Skin of body (tissue), 2 donors: ENCODE measurements around the gene ZMYM2. TPM values are rescaled to one million over a fixed set of nuclear protein-coding genes. Genes with fewer than 3 reads are reported as not detected.

Source experiments
- DNase-seq: peaks from one replicate; lab custom pipeline; 2025; lab: John Stamatoyannopoulos, UW
- total RNA-seq: library from RNA; depleted of rRNA; stranded (reverse); fragments of >200 nt; gene quantifications from one replicate; pipeline ENCODE4 v1.2.3, GENCODE V29; 2014

The ZMYM2 gene
- total RNA-seq, 1 donor from 2014 or later, result 109 TPM

DNA sequence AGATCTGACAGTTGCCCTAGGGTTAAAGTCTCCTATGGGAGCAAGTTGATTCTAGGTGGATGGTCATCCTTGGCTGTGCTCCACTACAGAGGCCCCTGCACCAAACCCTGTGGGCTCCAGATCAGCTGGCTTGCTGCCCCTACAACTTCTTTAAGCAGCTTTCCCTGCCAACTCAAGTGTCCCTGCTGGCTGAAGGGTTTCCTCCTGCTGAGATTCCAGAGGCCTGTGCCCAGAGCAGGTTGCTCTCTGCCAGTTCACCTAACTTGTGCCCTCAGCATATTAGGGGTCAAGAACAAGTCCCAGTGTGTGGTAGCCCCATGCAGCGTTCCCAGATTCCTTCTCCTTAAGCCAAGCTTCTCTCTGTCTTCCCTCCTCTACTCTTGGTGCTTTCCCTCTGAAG is 85.6 kb downstream of the ZMYM2 start:
- no peak for DNase-seq

DNA sequence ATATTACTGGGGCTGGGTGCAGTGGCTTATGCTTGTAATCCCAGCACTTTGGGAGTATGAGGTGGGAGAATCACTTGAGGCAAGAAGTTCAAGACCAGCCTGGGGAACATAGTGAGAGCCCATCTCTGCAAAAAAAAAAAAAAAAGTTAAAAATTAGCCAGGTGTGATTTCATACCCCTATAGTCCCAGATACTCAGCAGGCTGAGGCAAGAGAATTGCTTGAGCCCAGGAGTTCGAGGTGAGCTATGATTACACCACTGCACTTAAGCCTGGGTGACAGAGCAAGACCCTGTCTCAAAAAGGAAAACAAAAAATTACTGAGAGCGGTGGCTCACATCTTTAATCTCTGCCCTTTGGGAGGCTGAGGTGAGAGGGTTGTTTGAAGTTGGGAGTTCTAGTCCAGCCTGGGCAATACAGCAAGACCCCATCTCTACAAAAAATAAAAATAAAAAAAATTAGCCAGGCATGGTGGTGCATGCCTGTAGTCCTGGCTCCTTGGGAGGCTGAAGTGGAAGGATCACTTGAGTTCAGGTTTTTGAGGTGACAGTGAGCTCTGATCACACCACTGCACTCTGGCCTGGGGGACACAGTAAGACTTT is 87.5 kb downstream of the ZMYM2 start:
- no peak for DNase-seq

DNA sequence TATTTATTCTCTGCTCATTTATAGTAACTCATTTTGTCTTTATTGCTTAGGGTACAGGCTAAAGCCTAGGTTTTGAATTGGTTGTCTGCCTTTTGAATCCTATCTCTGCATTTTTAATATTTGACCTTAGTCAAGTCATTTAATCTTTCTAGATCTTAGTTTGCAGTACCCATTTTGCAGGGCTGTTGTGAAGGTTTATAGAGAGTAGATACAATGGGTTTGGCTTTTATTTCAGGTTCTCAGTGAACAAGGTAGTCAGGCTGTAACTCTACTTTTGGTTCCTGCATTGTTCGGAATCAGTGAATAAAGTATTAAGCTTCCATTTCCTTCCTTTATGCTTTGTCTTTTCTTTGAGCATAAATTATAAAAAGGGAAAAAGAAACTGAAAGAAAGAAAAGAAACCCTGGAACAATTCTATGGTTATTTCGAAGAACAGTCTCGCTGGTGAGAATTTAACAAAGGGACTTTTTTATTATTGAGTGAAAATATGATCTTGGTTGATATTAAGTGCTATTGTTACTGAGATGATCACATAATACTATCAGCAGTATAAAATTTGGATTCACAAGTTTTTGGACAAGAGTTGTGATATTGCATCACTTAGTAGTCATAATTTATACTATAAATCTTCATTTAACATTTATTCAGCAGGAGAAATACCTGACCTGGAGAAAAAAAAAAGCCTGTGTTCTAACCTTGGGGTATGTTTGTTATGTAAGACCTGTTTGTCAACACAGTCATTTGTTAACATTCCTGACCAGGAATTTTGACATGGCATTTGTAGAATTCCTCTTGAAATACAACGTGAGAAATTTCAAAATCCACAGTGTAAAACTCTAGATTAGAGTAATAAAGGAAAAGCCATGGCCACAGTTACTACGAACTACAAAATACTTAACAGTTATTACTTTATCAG is 91.3 kb downstream of the ZMYM2 start:
- no peak for DNase-seq

DNA sequence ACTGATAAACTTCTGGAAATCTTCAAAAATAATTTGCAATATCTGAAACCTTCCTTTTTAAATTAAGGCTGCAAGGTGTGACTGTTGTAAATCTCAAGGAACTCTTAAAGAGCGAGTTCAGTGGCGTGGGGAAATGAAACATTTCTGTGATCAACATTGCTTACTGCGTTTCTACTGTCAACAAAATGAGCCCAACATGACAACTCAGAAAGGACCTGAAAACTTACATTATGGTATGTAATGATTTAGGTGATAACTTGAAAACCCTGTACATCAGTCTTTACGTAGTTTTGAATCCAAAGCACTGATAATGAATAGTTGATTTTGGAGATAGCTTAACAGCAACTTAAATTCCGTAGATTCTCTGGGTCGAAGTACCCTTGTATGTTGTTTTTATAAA is 92.8 kb downstream of the ZMYM2 start:
- DNase-seq, result no peak

DNA sequence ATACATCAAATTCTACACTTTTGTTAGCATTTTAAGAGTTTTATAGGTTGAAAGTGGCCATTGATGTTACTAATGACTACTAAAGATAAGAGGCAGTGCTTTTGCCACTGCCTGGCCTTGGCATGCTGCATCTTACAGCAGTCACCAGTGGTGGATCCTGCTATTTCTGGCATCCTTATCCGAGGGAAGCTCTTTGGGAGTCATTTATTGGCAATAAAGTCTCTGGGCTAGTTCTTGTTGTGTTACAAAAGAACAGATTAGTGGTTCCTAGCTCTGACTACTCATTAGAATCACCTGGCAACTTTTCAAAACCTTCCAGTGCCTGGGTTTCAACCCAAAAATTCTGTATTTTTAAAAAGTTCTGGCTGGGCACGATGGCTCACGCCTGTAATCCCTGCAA is 94.5 kb downstream of the ZMYM2 start:
- no peak for DNase-seq

DNA sequence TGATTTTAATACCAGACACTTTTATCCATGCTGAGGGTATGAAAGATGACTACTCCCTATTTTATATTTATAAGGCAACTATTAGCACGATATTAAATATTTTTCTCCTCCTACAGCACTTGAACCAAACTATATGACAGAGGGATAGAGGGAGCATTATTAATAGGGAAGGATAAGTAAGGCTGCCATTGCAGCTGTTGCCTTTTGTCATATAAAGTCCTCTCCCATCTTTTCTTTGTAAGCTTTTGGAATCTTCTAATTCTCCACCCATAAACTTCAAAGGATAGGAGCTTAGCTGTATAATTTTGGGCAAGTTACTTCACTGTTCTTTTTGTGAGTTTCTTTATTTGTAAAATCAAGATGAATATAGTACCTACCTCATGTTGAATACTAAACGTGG is 95.4 kb downstream of the ZMYM2 start:
- DNase-seq, result no peak

DNA sequence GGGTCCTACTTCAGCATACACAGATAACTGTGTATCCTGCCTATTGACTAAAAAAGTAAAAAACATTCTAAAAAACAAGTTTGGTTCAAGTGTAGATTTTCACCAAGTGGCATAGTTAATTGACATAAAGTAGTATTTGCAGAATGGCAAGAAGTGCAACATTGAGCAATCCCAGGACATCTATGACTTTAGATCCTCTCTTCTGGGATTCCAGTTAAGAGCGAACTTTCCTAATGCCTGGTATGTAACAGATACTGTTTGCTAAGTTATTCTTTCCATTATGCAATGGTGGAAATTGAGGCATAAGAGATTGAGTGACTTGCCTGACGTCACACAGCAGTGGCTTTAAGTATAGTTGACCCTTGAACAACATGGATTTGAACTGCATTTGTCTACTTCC is 96.1 kb downstream of the ZMYM2 start:
- DNase-seq, result no peak

DNA sequence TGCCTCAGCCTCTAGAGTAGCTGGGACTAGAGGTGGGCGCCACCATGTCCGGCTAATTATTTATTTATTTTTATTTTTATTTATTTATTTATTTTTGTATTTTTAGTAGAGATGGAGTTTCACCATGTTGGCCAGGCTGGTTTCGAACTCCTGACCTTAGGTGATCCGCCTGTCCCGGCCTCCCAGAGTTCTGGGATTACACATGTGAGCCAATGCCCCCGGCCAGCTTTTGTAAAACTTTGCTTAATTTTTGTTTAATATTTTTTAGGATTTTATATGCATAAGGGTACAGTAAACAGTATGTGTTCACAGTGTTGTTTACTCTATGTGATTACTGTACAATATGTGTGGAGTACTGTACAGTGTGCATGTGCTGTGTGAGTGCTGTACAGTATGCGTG is 98.7 kb downstream of the ZMYM2 start:
- no peak for DNase-seq

DNA sequence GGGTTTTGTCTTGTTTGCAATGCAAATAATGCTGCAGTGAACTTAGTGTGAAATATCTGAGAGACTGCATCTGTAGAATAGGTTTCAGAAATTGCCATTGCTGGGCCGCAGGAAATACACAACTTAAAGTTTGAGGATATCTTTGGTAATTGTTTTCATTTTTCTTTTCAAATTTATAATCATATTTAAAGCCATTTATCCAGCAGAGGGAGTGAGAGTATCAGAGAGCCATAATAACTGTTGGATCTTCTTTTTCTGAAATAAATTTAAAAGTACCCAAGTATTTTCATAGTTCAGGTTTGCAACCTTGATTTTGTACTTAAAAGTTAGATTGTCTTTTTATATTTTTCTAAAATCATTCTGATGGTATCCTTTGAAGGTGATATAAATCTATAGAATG is 99.4 kb downstream of the ZMYM2 start:
- no peak for DNase-seq

DNA sequence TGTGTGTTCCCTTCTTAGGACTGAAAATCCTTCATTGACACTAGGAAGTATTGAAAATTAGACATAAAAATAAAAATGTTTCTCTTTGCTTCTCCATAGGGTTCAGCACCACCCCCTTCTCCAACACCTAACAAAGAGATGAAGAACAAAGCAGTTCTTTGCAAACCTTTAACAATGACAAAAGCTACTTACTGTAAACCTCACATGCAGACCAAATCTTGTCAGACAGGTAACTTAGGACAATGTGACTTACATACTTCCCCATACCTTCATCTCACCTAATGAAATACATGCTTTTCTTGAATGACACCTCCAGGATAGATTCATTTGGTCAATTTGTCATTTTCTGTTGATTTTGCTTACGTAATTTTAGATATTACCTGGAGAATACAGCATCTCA is 99.9 kb downstream of the ZMYM2 start:
- no peak for DNase-seq

DNA sequence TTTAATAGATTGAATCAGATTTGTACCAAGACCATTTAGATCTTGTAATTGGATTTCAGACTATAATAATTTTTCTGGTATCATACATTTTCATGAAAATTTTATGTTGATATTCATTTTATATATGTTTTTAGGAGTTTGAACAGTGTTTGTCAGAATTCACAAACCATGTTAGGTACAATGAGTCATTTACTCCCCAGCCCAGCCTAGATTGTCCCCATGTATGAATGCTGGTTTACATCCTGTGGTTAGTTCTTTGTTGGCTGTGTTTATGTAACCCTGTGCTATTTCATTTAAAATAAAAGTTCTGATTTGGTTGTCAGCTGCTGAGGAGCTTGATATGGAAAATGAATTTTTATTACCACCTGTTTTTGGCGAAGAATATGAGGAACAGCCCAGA is 105.6 kb downstream of the ZMYM2 start:
- no peak for DNase-seq

DNA sequence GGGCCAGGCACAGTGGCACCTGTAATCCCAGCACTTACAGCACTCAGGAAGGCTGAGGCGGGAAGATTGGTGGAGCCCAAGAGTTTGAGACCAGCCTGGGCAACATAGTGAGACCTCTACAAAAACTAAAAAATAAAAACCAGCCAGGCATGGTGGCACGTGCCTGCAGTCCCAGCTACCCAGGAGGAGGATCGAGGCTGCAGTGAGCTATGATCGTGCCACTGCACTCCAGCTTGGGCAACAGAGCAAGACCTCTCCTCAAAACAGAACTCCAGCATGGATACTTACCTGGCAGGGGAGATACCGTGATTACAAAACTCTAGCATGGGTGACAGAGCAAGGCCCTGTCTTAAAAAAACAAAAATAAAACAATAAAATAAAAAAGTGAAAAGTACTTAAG is 107.0 kb downstream of the ZMYM2 start:
- DNase-seq, result no peak

DNA sequence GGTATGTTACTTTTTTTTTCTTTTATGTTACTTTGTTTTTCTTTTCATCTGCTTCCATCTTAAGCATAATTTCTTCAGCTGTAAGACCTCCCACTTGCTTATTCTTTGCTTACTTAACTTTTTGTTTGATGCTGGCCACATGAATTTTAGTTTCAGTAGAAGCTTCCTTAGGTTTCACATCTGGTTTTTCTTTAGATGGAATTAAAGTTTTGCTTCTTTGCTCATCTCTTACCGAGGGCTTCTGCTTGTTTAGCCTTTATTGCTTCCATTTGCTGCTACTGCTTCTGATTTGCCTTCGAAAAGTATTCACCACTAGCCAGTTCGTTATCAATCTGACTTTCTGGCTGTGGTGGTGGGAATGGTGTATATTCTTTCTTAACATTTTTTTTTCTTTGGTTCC is 111.4 kb downstream of the ZMYM2 start:
- no peak for DNase-seq

DNA sequence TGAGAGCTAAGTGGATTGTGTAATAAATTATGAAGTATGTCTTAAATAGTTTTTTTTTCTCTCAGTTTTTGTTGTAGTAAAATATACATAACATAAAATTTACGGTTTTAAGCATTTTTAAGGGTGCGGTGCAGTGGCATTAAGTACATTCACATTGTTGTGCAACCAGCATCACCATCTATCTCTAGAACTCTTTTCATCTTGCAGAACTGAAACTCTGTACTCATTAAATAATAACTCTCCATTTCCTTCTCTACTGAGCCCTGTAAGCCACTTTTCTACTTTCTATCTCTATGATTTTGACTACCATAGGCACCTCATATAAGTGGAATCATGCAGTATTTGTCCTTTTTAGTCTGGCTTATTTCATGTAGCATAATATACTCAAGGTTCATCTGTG is 115.2 kb downstream of the ZMYM2 start:
- DNase-seq, result no peak

DNA sequence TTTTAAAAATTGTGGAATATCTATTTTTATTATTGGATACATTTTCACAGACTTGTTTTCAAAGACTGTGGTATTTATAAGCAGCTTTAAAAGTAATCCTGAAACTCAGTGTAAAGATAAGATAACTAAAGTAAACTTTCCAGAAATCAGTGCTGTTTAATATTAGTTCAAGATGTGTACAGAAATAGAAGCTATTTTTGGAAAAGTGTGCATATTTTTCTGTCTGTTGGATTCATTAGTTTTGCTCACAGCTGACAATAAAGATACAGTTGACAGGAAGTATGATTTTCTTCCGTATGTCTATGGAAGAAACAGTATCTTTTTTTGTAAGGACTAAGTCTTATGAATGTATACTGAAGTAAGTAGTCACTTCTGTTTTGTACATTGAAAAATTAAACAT is 116.4 kb downstream of the ZMYM2 start:
- no peak for DNase-seq

DNA sequence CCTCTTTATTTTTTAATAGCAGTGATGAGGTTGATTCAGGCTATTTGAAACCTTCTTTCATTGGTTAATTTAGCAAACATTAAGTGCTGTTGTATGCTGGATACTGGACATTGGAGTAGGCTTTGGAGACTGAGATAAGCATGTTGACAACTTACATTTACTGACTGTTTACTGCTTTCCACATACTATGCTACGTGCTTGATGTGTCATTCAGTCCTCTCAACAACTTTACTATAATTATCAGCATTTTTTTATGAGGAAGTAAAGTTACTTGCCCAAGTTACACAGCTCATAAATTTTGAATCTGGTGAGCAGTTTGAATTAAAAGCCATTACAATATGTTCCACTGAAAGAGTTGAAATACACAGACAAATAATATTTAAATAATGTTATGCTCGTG is 118.6 kb downstream of the ZMYM2 start:
- DNase-seq, result no peak

DNA sequence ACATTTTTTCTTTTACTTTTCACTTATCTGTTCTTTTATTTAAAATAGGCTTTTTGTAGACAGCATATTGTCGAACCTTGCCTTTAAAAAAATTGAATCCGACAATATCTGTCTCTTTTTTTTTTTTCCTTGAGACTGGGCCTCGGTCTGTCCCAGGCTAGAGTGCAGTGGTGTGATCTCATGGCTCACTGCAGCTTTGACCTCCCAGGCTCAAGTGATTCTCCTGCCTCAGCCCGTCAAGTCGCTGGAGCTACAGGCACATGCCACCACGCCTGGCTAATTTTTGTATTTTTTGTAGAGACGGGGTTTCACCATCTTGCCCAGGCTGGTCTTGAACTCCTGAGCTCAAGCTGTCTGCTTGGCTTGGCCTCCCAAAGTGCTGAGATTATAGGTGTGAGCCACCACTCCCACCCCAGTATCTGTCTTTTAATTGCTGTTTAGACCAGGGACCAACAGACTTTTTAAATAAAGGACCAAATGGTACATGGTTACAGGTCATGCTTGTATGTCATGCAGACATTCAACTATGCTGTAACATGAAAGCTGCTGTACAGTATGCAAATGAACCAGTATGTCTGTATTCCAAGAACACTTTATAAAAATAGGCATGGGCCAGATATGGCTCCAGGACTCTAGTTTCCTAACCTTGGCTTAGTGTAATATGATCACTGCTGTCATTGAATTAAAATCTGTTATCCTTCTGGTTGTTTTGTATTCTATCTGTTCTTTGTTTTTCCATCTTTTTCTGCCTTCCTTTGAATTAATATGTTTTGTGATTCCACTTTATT is 122.0 kb downstream of the ZMYM2 start:
- no peak for DNase-seq

DNA sequence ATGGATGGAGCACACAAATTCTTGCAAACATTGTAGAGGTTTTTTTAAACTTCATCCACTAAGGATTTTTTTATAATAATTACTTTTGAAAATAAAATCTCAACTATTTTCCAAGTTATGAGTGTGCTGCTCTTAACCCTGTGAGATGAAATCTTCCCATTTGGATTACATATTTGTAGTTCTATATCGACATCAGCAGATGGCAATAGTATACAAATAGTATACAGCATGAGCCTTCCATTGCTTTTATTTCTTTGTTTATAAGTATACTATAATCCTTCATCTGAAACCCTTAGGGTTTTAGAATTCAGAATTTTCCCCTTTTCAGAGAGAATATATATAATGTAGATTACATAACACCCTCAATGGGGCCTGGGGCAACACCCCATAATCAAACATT is 131.8 kb downstream of the ZMYM2 start:
- no peak for DNase-seq

DNA sequence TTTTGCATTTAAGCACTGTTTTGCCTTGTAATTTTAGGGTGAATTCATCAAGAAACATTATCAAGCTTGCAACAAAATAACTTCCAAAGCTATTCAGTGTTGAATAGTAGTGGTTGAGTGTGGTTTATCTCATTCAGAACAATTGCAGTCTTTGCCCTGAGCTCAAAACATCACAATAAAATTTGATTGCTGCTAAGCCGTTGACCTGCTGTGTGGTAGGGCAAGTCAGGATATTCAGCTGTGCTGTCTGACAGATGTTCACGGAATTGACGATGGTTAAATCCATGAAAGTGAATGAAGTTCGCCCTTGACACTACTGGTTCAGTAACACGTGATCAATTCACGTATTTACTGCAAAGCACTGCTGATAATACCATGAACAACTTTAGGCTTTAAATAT is 135.4 kb downstream of the ZMYM2 start:
- no peak for DNase-seq

DNA sequence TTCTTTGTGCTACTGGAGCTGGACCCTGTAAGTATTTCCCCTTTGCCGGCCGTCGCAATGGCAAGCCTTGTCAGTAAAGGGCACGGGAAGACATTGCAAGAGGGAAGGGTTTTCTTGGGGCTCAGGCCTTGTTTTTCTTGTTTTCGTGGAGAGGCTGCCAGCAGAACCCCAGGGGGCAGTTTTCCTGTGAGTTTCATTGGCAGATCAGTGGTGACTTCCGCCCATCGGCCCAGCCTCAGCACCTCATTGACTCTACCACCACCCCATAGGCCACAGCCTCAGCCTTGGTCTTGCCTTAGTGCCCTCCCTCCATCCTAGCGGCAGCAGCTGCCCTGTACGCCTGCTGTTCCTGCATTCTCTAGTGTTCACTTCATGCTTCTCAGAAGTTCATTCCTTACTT is 140.8 kb downstream of the ZMYM2 start:
- no peak for DNase-seq

DNA sequence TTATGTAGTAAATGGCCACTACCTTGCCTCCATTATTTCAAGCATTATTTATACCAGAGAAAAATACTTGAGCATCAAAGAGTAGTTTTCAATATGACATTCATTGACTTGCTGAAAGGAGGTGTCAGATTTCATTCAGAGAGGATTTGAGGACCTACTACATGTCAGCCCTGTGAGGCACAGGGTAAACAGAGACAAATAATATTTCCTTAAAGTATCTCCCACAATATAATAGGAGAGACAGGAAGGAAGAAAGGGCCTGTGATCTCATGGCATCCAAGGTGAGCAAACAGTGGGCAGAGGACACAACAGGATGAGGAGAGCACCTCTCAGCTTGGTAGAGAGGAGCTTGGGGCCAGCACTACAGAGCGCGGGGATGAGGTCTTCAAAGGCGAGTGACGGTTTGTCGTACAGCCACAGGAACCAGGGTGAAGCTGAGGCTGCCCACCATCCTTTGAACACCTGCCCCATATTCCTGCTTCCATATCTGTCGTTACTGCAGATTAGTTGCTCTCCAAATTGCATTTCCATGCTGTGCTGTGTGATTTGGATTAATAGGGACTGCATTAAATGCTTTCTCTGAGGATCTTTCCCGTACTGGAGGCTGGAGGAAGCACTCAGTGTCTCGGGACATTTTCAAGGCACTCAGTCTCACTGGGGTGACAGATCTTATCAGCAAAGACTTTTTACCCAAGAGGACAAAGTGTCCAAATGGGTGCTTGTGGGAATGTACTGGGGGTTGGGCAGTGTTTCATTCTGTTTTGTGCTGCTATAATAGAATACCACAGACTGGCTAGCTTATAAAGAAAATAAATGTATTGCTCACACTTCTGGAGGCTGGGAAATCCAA is 143.2 kb downstream of the ZMYM2 start:
- DNase-seq, result no peak
